Neural progenitor cell (in vitro differentiated cells): ENCODE measurements around the gene ASAP2. TPM values are rescaled to one million over a fixed set of nuclear protein-coding genes. Genes with fewer than 3 reads are reported as not detected.

ENCODE experiments used
- DNase-seq: peaks from one replicate; pipeline ENCODE4 v3.0.0-alpha.2; 2016; ENCODE audit warnings: low spot score
- H2AFZ ChIP-seq: fragments of 200-600 bp; sonication (generic); replicated peaks from 2 replicates; pipeline ENCODE4 v1.6.1; 2016; ENCODE audit warnings: antibody characterized with exemption
- H3F3A ChIP-seq: fragments of 200-600 bp; sonication (generic); 2 replicates; pipeline ENCODE4 v1.6.1; 2016; ENCODE audit warnings: antibody characterized with exemption, low read depth
- H3K27ac ChIP-seq: fragments of 200-600 bp; sonication (generic); 2 replicates; pipeline ENCODE4 v1.5.1; 2016; ENCODE audit warnings: mild to moderate bottlenecking
- H3K27me3 ChIP-seq: fragments of 200-600 bp; sonication (generic); 2 replicates; pipeline ENCODE4 v1.6.1; 2016; ENCODE audit warnings: mild to moderate bottlenecking, moderate library complexity
- H3K36me3 ChIP-seq: fragments of 200-600 bp; sonication (generic); 2 replicates; pipeline ENCODE4 v1.5.1; 2016
- H3K4me1 ChIP-seq: fragments of 200-600 bp; sonication (generic); 2 replicates; pipeline ENCODE4 v1.6.1; 2016; ENCODE audit warnings: mixed run types
- H3K4me2 ChIP-seq: fragments of 200-600 bp; sonication (generic); 2 replicates; pipeline ENCODE4 v1.6.1; 2016
- H3K4me3 ChIP-seq: fragments of 200-600 bp; sonication (generic); 2 replicates; pipeline ENCODE4 v1.5.1; 2016
- H3K79me2 ChIP-seq: fragments of 200-600 bp; sonication (generic); 2 replicates; pipeline ENCODE4 v1.6.1; 2016; ENCODE audit warnings: low read depth
- H3K9ac ChIP-seq: fragments of 200-600 bp; sonication (generic); 2 replicates; pipeline ENCODE4 v1.6.1; 2016
- H3K9me3 ChIP-seq: fragments of 200-600 bp; sonication (generic); 2 replicates; pipeline ENCODE4 v1.5.1; 2016; ENCODE audit warnings: low read depth
- H4K20me1 ChIP-seq: fragments of 200-600 bp; sonication (generic); 2 replicates; pipeline ENCODE4 v1.6.1; 2016; ENCODE audit warnings: low read depth
- H3K27ac Mint-ChIP-seq: 3 replicates; pipeline ENCODE4 v1.8.0; 2021; ENCODE audit warnings: mixed read lengths
- H3K27me3 Mint-ChIP-seq: 2 replicates; pipeline ENCODE4 v1.8.0; 2022; ENCODE audit warnings: low read depth, mild to moderate bottlenecking, inconsistent platforms, moderate library complexity, mixed read lengths; ENCODE audit not compliant: insufficient read depth
- H3K36me3 Mint-ChIP-seq: 3 replicates; pipeline ENCODE4 v1.8.0; 2021; ENCODE audit warnings: mixed read lengths
- H3K4me1 Mint-ChIP-seq: 3 replicates; pipeline ENCODE4 v1.8.0; 2021; ENCODE audit warnings: mixed read lengths
- H3K4me3 Mint-ChIP-seq: 3 replicates; pipeline ENCODE4 v1.8.0; 2021; ENCODE audit warnings: mild to moderate bottlenecking, moderate library complexity, mixed read lengths
- H3K9me3 Mint-ChIP-seq: 3 replicates; pipeline ENCODE4 v1.8.0; 2020; ENCODE audit warnings: mixed read lengths
- CTCF ChIP-seq: fragments of 200-600 bp; sonication (generic); IDR thresholded peaks from 2 replicates; pipeline ENCODE4 v1.5.1; 2017; ENCODE audit warnings: antibody characterized with exemption, mild to moderate bottlenecking
- EZH2 ChIP-seq: fragments of 200-600 bp; sonication (generic); IDR thresholded peaks from 2 replicates; pipeline ENCODE4 v1.6.1; 2017; ENCODE audit warnings: antibody characterized with exemption, mild to moderate bottlenecking, moderate library complexity
- EZH2phosphoT487 ChIP-seq: fragments of 200-600 bp; sonication (generic); IDR thresholded peaks from 2 replicates; pipeline ENCODE4 v1.6.1; 2017; ENCODE audit warnings: antibody characterized with exemption
- total RNA-seq: library from RNA; depleted of rRNA; stranded (reverse); fragments of >200 nt; gene quantifications from 2 replicates; pipeline ENCODE4 v1.2.3, GENCODE V29; 2015; ENCODE audit warnings: low replicate concordance

Gene ASAP2
- total RNA-seq, 1 donor from 2014 or later, result 31.7 TPM

GRCh38 chr2:9275399-9275798, 68.8 kb downstream of the ASAP2 start:
- peaks cover 5% of the 10 kb centered on the region for H3K9me3 ChIP-seq
- no peaks in the 10 kb centered on the region for H3F3A ChIP-seq
- H3K36me3 ChIP-seq, result no peaks in the 10 kb centered on the region
- peak overlapping the region; percentile 38 for H3K27ac Mint-ChIP-seq
- H3K27ac ChIP-seq, result no peak overlapping the region
- H3K4me1 Mint-ChIP-seq, result peaks cover 22% of the 10 kb centered on the region
- TF ChIP-seq EZH2, result no peak
- no peak for TF ChIP-seq CTCF
- no peak for TF ChIP-seq EZH2phosphoT487
- H3K27me3 Mint-ChIP-seq, result no peaks in the 10 kb centered on the region
- H3K4me3 Mint-ChIP-seq, result no peak overlapping the region
- no peak overlapping the region for H3K9ac ChIP-seq
- no peak overlapping the region for H3K4me3 ChIP-seq
- no peak overlapping the region for H2AFZ ChIP-seq
- peaks cover 15% of the 10 kb centered on the region for H3K36me3 Mint-ChIP-seq
- peaks cover 55% of the 10 kb centered on the region for H4K20me1 ChIP-seq
- peaks cover 75% of the 10 kb centered on the region for H3K79me2 ChIP-seq
- no peak overlapping the region for H3K4me2 ChIP-seq
- H3K27me3 ChIP-seq, result no peaks in the 10 kb centered on the region
- H3K9me3 Mint-ChIP-seq, result peaks cover 19% of the 10 kb centered on the region
- H3K4me1 ChIP-seq, result peaks cover 5% of the 10 kb centered on the region
- no peak for DNase-seq

DNA sequence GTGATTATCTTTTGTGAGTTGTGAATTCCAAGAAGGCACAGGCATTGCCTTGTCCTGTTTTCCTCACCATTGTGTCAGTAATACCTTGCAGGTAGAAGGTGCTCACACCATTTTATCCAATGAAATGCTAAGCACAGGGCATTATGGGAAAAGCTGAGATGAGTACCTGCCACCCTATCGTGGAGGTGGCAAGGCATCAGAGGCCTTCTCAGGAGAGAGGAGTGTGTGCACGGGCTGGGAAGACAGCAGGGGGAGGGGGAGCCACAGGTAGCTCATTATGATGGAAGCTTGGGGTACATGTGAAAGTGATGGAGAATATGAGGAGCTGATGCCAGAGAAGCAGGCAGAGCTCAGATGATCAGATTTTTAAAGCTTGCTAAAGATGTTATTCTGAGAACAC, 69.5 kb downstream of the ASAP2 start:
- no peaks in the 10 kb centered on the region for H3K27me3 Mint-ChIP-seq
- Histone ChIP-seq H3K27me3 (no peaks in the 10 kb centered on the region), H3K79me2 (peaks cover 71% of the 10 kb centered on the region)

DNA sequence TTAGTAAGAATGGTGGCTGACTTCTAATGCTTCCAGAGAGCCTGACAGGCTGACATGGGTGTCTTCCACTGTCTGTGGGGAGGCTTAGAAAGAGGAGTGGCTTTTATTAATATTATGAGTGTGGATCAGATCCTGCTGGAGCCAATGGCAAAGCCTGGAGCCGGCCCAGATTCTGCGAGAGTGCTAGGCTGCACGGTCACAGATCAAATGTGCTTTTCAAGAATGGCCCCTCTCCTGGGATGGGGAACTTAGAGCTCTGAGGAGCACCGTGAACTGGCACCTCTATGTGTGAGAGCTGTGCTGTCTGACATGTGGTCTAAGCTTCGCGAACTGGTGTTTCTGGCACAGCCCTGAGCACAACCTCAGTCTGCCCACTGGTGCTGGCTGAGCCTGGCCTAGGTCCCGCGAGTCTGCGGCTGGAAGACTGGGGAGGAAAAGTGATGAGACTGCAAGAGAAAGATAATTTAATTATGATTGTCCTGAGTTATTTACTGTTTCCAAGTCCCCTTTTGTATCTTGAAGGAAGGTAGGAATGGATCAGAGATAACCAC, 70.4 kb downstream of the ASAP2 start:
- Mint-ChIP-seq H3K27ac (peak overlapping the region; percentile 80), H3K27me3 (no peaks in the 10 kb centered on the region), H3K4me3 (no peak overlapping the region), H3K9me3 (peaks cover 12% of the 10 kb centered on the region), H3K36me3 (peaks cover 18% of the 10 kb centered on the region), H3K4me1 (peaks cover 20% of the 10 kb centered on the region)
- H3K4me3 ChIP-seq, result no peak overlapping the region
- no peaks in the 10 kb centered on the region for H3K36me3 ChIP-seq
- no peaks in the 10 kb centered on the region for H3F3A ChIP-seq
- no peak for DNase-seq
- TF ChIP-seq EZH2phosphoT487 (no peak), EZH2 (no peak)
- peaks cover 62% of the 10 kb centered on the region for H3K79me2 ChIP-seq
- H2AFZ ChIP-seq, result no peak overlapping the region
- peaks cover 5% of the 10 kb centered on the region for H3K4me1 ChIP-seq
- H3K4me2 ChIP-seq, result no peak overlapping the region
- no peak overlapping the region for H3K27ac ChIP-seq
- no peaks in the 10 kb centered on the region for H3K27me3 ChIP-seq
- H3K9ac ChIP-seq, result no peak overlapping the region
- peaks cover 5% of the 10 kb centered on the region for H3K9me3 ChIP-seq
- H4K20me1 ChIP-seq, result peaks cover 61% of the 10 kb centered on the region

More for the DNA sequence above, 69.5 kb downstream of the ASAP2 start:
- no peak for DNase-seq
- Histone ChIP-seq H3K27ac (no peak overlapping the region), H3F3A (no peaks in the 10 kb centered on the region), H2AFZ (no peak overlapping the region), H3K4me2 (no peak overlapping the region), H3K36me3 (no peaks in the 10 kb centered on the region), H3K9me3 (peaks cover 5% of the 10 kb centered on the region), H3K4me3 (no peak overlapping the region), H3K4me1 (peaks cover 5% of the 10 kb centered on the region), H3K9ac (no peak overlapping the region), H4K20me1 (peaks cover 56% of the 10 kb centered on the region)
- no peak overlapping the region for H3K4me3 Mint-ChIP-seq
- TF ChIP-seq CTCF (no peak), EZH2phosphoT487 (no peak), EZH2 (no peak)
- H3K9me3 Mint-ChIP-seq, result peaks cover 19% of the 10 kb centered on the region
- no peak overlapping the region for H3K27ac Mint-ChIP-seq
- peaks cover 20% of the 10 kb centered on the region for H3K36me3 Mint-ChIP-seq
- peaks cover 20% of the 10 kb centered on the region for H3K4me1 Mint-ChIP-seq

DNA sequence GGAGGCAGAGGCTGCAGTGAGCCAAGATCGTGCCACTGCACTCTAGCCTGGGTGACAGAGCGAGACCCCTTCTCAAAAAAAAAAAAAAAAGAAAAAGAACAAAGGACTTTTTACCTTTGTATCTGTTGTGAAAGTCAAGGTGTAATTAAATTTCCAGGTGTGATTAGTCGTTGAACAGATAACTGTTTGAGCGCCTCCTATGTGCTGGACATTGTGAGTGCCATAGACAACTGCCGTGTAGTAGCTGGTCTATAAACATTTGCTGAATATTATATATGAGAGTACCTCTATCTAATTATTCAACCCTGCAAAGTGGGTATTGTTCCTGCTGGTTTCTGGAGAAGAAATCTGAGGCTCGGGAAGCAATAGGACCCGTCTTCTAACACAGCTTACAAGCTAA, 71.8 kb downstream of the ASAP2 start:
- Histone ChIP-seq H3K4me3 (no peak overlapping the region), H3K27ac (no peak overlapping the region), H4K20me1 (peaks cover 60% of the 10 kb centered on the region), H3K27me3 (no peaks in the 10 kb centered on the region), H3K4me1 (peaks cover 5% of the 10 kb centered on the region), H3K9ac (no peak overlapping the region), H3F3A (no peaks in the 10 kb centered on the region), H3K79me2 (peaks cover 48% of the 10 kb centered on the region), H3K9me3 (no peaks in the 10 kb centered on the region), H3K36me3 (no peaks in the 10 kb centered on the region), H3K4me2 (no peak overlapping the region), H2AFZ (no peak overlapping the region)
- Mint-ChIP-seq H3K4me1 (peaks cover 20% of the 10 kb centered on the region), H3K27me3 (no peaks in the 10 kb centered on the region), H3K9me3 (no peaks in the 10 kb centered on the region), H3K4me3 (no peak overlapping the region), H3K36me3 (peaks cover 20% of the 10 kb centered on the region), H3K27ac (no peak overlapping the region)
- TF ChIP-seq CTCF (no peak), EZH2phosphoT487 (no peak), EZH2 (no peak)
- no peak for DNase-seq
